Occipital lobe (tissue), 2 donors: ENCODE results near the gene MTA1. TPM values are rescaled to one million over a fixed set of nuclear protein-coding genes. Genes with fewer than 3 reads are reported as not detected.

ENCODE experiments used
- DNase-seq: peaks from one replicate; lab custom pipeline; 2025; lab: John Stamatoyannopoulos, UW
- total RNA-seq: library from RNA; depleted of rRNA; stranded (reverse); fragments of >200 nt; gene quantifications from one replicate; pipeline ENCODE4 v1.2.3, GENCODE V29; 2014

Gene MTA1
- total RNA-seq, 1 donor from 2014 or later, result 37.0 TPM

GRCh38 chr14:105496831-105497591 lies 77.4 kb downstream of the MTA1 start:
- no peak for DNase-seq

DNA sequence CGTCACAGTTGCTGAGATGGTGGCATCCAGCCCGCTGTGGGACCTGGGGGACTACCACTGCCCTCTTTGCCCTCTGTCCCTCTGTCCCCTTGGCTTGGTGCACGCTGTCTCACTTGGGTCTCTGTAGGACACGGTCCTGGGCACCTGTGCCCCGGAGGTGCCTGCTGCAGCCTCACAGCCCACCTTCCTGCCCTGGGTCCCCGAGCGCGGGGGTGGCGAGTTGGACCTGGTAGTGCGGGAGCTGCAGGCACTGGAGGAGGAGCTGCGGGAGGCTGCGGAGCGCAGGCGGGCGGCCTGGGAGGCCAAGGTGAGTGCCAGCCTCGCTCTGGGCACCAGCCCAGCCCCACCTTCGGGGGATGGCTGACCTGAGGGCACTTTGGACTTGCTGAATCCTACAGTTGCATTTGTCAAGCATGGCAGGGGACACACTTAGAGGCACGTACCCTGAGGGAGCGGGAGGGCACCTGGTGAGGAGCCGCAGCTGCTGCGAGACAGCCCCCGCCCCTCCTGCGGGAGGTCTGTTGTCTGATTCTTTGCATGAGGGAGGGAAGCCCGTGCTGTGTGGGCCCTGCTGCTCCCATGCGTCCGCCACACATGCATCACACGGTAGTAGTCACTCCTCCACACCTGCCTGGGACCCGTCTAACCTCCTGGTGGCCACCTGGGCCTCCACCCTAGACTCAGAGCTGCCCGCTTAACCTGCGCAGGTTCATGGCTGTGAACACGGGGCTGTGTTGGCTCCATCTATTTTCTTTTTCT lies 78.2 kb downstream of the MTA1 start:
- DNase-seq, result no peak

DNA sequence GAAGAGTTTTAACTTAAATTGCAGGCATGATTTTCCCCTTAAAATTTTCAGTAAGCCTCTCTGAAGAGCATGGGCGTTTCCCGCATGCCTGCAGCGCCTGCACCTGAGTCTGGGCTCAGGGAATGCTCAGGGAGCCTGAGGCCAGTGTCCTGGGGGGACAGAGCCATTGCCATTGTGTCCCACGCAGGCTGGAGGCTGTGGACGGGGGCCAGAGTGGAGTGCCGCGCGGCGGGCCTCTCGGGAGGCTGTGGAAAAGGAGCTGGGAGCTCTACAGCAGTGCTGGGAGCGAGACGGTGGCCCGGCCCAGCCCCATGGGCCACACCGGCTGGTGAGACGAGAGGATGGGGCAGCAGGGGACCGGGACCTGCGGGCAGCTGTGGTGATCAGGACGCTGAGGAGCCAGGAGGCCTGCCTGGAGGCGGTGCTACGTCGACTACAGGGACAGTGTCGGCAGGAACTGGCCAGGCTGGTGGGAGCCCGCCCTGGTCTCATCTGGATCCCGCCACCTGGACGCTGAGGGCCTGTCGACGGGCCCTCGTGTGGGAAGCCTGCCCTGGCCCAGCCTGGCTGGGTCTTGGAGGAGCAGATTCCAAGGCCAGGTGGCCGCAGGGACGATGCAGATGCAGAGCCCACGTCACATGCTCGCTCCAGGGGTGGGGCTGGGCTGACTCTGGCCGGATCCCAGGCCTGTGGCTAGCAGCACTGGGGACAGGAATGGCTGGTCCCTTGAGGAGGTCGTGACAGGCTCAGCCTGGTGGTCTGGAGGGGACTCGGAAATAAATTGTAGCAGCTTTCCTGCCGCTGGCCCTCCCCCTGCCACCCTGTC lies 79.0 kb downstream of the MTA1 start:
- DNase-seq, result no peak

DNA sequence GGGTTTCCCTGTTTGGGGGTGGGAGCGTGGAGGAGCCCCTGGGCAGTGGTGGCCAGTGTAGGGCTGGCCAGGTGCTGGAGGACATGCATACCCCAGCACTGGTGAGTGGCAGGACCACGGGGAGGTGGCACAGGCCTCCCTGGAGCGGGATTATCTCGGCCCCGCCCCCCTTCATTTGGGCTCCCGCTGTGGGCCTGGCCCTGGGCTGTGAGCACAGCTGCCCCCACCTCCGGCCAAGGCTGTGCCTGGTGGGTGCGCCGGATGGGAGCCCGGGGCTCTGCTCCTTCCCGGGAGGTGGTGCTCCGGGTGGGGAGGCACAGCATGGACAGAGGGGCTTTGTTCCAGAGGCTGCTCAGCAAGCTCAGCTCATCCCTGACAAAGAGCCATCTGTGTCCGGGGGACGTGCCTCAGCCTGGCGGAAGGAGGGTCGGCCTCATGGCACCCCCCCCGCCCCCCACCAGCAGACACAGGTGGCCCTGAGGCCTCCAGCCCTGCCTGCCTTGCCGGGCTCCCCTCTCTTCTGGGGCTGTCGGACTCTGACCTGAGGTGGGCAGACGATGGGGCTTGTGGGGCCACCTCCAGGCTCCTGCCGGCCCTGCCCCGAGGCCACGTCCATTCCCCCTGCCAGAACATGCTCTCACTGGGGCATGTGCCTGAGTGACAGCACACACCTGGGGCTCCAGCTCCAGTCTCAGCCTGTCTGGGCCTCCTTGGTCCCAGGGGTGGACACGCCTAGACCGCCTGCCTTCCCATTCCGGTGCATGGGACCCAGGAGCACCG lies 79.8 kb downstream of the MTA1 start:
- DNase-seq, result peak; percentile 81

GRCh38 chr14:105500036-105500725 lies 80.6 kb downstream of the MTA1 start:
- DNase-seq, result no peak

- DNase-seq, result no peak
Observed at GRCh38 chr14:105500726-105501101, 81.1 kb downstream of the MTA1 start.

GRCh38 chr14:105501504-105502291 lies 82.1 kb downstream of the MTA1 start:
- no peak for DNase-seq

- DNase-seq, result no peak
Observed at GRCh38 chr14:105502446-105503295, 83.0 kb downstream of the MTA1 start.

DNA sequence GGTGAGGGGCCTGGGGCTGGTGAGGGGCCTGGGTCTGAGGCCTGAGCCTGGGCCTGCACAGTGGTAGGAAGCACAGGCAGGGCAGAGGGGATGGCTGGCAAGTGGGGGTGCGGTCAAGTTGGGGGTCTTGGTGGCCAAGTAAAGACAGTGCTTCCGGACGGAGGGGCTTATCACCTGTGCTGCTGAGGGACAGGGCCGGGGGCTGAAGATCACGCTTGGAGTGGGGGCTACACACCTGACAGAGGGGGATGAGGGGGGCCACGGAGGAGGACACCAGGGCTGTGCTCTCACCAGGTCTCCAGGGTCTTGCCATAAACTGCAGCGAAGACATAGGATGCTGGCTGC lies 83.6 kb downstream of the MTA1 start:
- DNase-seq, result no peak

- no peak for DNase-seq
Observed at GRCh38 chr14:105503935-105504692, 84.5 kb downstream of the MTA1 start.

GRCh38 chr14:105505101-105505500 lies 85.5 kb downstream of the MTA1 start:
- no peak for DNase-seq

DNA sequence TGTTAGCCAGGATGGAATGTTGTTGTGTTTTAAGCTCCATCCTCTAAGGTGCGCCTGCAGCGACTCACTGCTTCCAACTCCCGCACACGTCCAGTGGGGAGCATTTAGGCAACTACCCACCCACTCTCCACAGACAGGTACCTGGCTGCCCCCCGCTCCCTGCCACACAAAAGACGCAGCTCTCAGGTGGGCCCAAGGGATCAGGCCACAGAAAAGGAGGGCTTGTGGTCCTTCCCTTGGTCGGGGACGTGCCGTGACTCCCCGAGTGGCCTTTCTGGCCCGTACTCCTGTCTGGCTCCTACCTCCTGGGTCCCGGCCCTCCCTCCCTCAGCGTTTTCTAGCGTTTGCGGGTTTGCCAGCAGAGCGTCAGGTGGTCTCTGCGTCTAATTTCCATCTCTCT lies 87.6 kb downstream of the MTA1 start:
- no peak for DNase-seq

- DNase-seq, result no peak
Observed at GRCh38 chr14:105508069-105508468, 88.4 kb downstream of the MTA1 start.

DNA sequence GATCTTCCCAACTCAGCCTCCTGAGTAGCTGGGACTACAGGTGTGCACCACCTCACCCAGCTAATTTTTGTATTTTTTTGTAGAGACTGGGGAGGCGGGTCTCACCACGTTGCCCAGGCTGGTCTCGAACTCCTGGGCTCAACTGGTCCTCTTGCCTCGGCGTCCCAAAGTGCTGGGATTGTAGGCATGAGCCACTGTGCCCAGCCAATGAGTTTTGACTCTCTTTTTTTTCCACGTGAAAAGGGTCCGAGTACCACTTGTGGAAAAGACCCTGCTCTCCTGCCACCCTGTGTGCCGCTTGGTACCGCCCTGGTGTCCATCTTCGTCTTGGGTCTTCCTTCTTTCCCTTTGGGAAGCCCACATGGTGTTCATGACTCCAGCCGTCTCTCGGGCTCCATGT lies 89.0 kb downstream of the MTA1 start:
- DNase-seq, result no peak

- no peak for DNase-seq
Observed at GRCh38 chr14:105517096-105517495, 97.5 kb downstream of the MTA1 start.

DNA sequence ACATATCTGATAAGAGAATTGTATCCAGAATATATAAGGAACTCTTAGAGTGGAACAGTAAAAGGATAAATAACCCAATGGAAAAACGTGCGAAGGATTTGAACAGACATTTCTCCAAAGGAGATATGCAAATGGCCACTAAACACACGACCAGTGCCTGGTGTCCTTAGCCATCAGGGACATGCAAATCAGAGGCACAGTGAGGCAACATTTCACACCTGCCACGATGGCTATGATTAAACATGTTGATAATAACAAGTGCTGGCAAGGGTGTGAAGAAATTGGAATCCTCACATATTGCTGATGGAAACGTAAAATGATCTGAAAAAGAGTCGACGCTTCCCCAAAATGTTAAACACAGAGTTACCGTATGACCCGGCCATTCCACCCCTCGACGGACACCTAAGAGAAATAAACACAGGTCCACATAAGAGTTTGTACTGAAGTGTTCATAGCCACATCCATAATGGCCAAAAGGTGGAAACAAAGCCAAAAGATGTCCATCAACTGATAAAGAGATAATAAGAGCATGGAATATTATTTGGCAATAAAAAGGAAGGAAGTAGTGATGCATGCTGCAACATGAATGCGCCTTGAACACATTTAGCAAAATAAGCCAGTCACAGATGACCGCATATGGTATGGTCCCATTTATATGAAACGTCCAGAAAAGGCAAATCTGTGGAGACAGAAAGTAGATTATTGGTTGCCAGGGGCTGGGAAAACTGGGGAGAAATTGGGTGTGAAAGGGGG lies 100.5 kb downstream of the MTA1 start:
- no peak for DNase-seq
